Jurkat, Clone E6-1 (cell line): ENCODE results near the gene KCND2.

Experiments
- DNase-seq: peaks from one replicate; pipeline ENCODE4 v3.0.0-alpha.2; 2011; ENCODE audit warnings: low read depth, low spot score
- H3K4me3 ChIP-seq: 2 replicates; pipeline ENCODE4 v1.5.1; 2011; ENCODE audit warnings: mild to moderate bottlenecking, low read length, control low read depth, moderate library complexity

KCND2 gene

GRCh38 chr7:120402079-120402767 is 129.2 kb downstream of the KCND2 start:
- no peak for DNase-seq
- H3K4me3 ChIP-seq: no peak overlapping the region

- no peak for DNase-seq
- H3K4me3 ChIP-seq: no peak overlapping the region
Observed at GRCh38 chr7:120402801-120403200, 129.8 kb downstream of the KCND2 start.

- no peak overlapping the region for H3K4me3 ChIP-seq
- DNase-seq: no peak
Observed at GRCh38 chr7:120404042-120404441, 131.1 kb downstream of the KCND2 start.

- DNase-seq: no peak
- no peak overlapping the region for H3K4me3 ChIP-seq
Observed at GRCh38 chr7:120405652-120406051, 132.7 kb downstream of the KCND2 start.

GRCh38 chr7:120407010-120407409 is 134.0 kb downstream of the KCND2 start:
- DNase-seq: no peak
- H3K4me3 ChIP-seq: no peak overlapping the region

GRCh38 chr7:120412139-120413050 is 139.4 kb downstream of the KCND2 start:
- H3K4me3 ChIP-seq: no peak overlapping the region
- DNase-seq: no peak

GRCh38 chr7:120413164-120413563 is 140.2 kb downstream of the KCND2 start:
- no peak for DNase-seq
- no peak overlapping the region for H3K4me3 ChIP-seq

- DNase-seq: no peak
- no peak overlapping the region for H3K4me3 ChIP-seq
Observed at GRCh38 chr7:120417244-120417979, 144.4 kb downstream of the KCND2 start.

GRCh38 chr7:120421151-120421651 is 148.2 kb downstream of the KCND2 start:
- DNase-seq: no peak
- H3K4me3 ChIP-seq: no peak overlapping the region

- no peak overlapping the region for H3K4me3 ChIP-seq
- DNase-seq: no peak
Observed at GRCh38 chr7:120431016-120431415, 158.0 kb downstream of the KCND2 start.

GRCh38 chr7:120436487-120437060 is 163.6 kb downstream of the KCND2 start:
- DNase-seq: no peak
- no peak overlapping the region for H3K4me3 ChIP-seq

- H3K4me3 ChIP-seq: no peak overlapping the region
- no peak for DNase-seq
Observed at GRCh38 chr7:120441850-120442249, 168.9 kb downstream of the KCND2 start.

- no peak for DNase-seq
- no peak overlapping the region for H3K4me3 ChIP-seq
Observed at GRCh38 chr7:120442838-120443237, 169.9 kb downstream of the KCND2 start.

- DNase-seq: no peak
- H3K4me3 ChIP-seq: no peak overlapping the region
Observed at GRCh38 chr7:120444650-120445049, 171.7 kb downstream of the KCND2 start.

- H3K4me3 ChIP-seq: no peak overlapping the region
- no peak for DNase-seq
Observed at GRCh38 chr7:120445276-120445675, 172.3 kb downstream of the KCND2 start.

- H3K4me3 ChIP-seq: no peak overlapping the region
- no peak for DNase-seq
Observed at GRCh38 chr7:120452665-120453064, 179.7 kb downstream of the KCND2 start.

GRCh38 chr7:120456699-120457098 is 183.7 kb downstream of the KCND2 start:
- H3K4me3 ChIP-seq: no peak overlapping the region
- no peak for DNase-seq

GRCh38 chr7:120460949-120461348 is 188.0 kb downstream of the KCND2 start:
- H3K4me3 ChIP-seq: no peak overlapping the region
- no peak for DNase-seq

GRCh38 chr7:120462991-120463390 is 190.0 kb downstream of the KCND2 start:
- DNase-seq: no peak
- H3K4me3 ChIP-seq: no peak overlapping the region
